H1 (cell line): ENCODE data around the gene OSBP2. TPM values are rescaled to one million over a fixed set of nuclear protein-coding genes. Genes with fewer than 3 reads are reported as not detected.
"Not testable (repeated sequence)": the region's sequence is repeated elsewhere in the genome, so short reads cannot be mapped to it uniquely, and the experiment has no call there.

Experiments used
- CTCF ChIA-PET: fragments of 300-600 bp; sonication (Branson Sonifier 250); formaldehyde crosslinking; loops from one replicate; lab custom pipeline; 2021; ENCODE audit not compliant: partially characterized antibody; lab: Charles Lee
- POLR2A ChIA-PET: fragments of 300-600 bp; sonication (Branson Sonifier 250); formaldehyde crosslinking; loops from one replicate; lab custom pipeline; 2021; ENCODE audit warnings: inconsistent platforms; ENCODE audit not compliant: partially characterized antibody; lab: Charles Lee
- DNase-seq, 2 experiments: peaks; one replicate each; pipeline versions ENCODE4 v3.0.0 to v3.0.0-alpha.2; 2010 to 2022; ENCODE audit warnings: low spot score in 2 of 2, low read depth in 1 of 2, mixed read lengths in 1 of 2
- FAIRE-seq: peaks from 2 replicates; lab custom pipeline; 2011; peaks lifted over from hg19 to GRCh38; lab: Jason Lieb, UNC
- H2AFZ ChIP-seq: 2 replicates; pipeline ENCODE4 v1.8.1; 2012; ENCODE audit warnings: low read length, inconsistent platforms
- H2AK5ac ChIP-seq: 2 replicates; pipeline ENCODE4 v1.6.1; 2013; ENCODE audit warnings: low read depth, low read length
- H2BK120ac ChIP-seq: replicated peaks from 2 replicates; pipeline ENCODE3; 2013; ENCODE audit warnings: low read depth, low read length, inconsistent platforms
- H2BK12ac ChIP-seq: 2 replicates; pipeline ENCODE4 v1.6.1; 2013; ENCODE audit warnings: low read depth, low read length
- H2BK15ac ChIP-seq: 2 replicates; pipeline ENCODE4 v1.6.1; 2013; ENCODE audit warnings: low read length
- H2BK20ac ChIP-seq: 2 replicates; pipeline ENCODE4 v1.6.1; 2013; ENCODE audit warnings: low read length
- H2BK5ac ChIP-seq: 2 replicates; pipeline ENCODE4 v1.6.1; 2013; ENCODE audit warnings: low read depth, low read length
- H3K14ac ChIP-seq: 2 replicates; pipeline ENCODE4 v1.6.1; 2013; ENCODE audit warnings: inconsistent platforms; ENCODE audit not compliant: insufficient read length
- H3K18ac ChIP-seq: 2 replicates; pipeline ENCODE4 v1.6.1; 2013; ENCODE audit warnings: low read length; ENCODE audit errors: extremely low read depth
- H3K23ac ChIP-seq: 2 replicates; pipeline ENCODE4 v1.6.1; 2013; ENCODE audit warnings: inconsistent platforms; ENCODE audit not compliant: insufficient read length
- H3K23me2 ChIP-seq: 2 replicates; pipeline ENCODE4 v1.6.1; 2013; ENCODE audit warnings: low read depth, low read length
- H3K27ac ChIP-seq: 2 replicates; pipeline ENCODE4 v1.6.1; 2011; ENCODE audit warnings: low read depth, low read length, inconsistent platforms
- H3K27me3 ChIP-seq, 4 experiments: replicated peaks in 1 of 4; 1 replicate in 1 of 4; 2 replicates in 3 of 4; pipeline versions ENCODE4 v1.6.1 to v1.8.1; 2011 to 2013; ENCODE audit warnings: low read length in 3 of 4, mild to moderate bottlenecking in 3 of 4, inconsistent platforms in 2 of 4, mixed read lengths in 2 of 4, moderate library complexity in 1 of 4; ENCODE audit not compliant: control insufficient read depth in 3 of 4, insufficient read depth in 3 of 4; ENCODE audit errors: extremely low read depth in 1 of 4
- H3K36me3 ChIP-seq, 4 experiments: 2 replicates each; pipeline versions ENCODE4 v1.6.1 to v1.8.1; 2011 to 2013; ENCODE audit warnings: mild to moderate bottlenecking in 4 of 4, low read length in 3 of 4, moderate library complexity in 2 of 4, control low read depth in 1 of 4, inconsistent platforms in 1 of 4; ENCODE audit not compliant: insufficient read depth in 4 of 4, control insufficient read depth in 2 of 4
- H3K4ac ChIP-seq: replicated peaks from 2 replicates; pipeline ENCODE3; 2013; ENCODE audit warnings: low read length, low read depth, mixed read lengths, inconsistent platforms; ENCODE audit not compliant: insufficient read length
- H3K4me1 ChIP-seq, 4 experiments: replicated peaks in 1 of 4; 1 replicate in 1 of 4; 2 replicates in 3 of 4; pipeline versions ENCODE4 v1.6.1 to v1.8.1; 2011 to 2013; ENCODE audit warnings: low read length in 3 of 4, inconsistent platforms in 2 of 4, mixed read lengths in 1 of 4; ENCODE audit not compliant: insufficient read depth in 4 of 4, control insufficient read depth in 3 of 4
- H3K4me2 ChIP-seq, 2 experiments: 2 replicates each; pipeline versions ENCODE4 v1.6.1 to v1.8.1; 2011 to 2013; ENCODE audit warnings: low read depth in 2 of 2, low read length in 2 of 2, control low read depth in 1 of 2, inconsistent platforms in 1 of 2, mild to moderate bottlenecking in 1 of 2; ENCODE audit not compliant: insufficient read depth in 1 of 2
- H3K4me3 ChIP-seq, 4 experiments: fragments of 200-600, 300-600 bp in 1 of 4; sonication (generic), shearing (Covaris generic), sonication (Bioruptor Twin) in 1 of 4; 2 replicates each; pipeline versions ENCODE4 v1.5.1 to v1.8.1; 2011 to 2016; ENCODE audit warnings: low read length in 4 of 4, low read depth in 3 of 4, control low read depth in 2 of 4, inconsistent platforms in 2 of 4, mild to moderate bottlenecking in 2 of 4, mixed read lengths in 1 of 4, moderate library complexity in 1 of 4; ENCODE audit not compliant: insufficient read depth in 2 of 4; ENCODE audit errors: extremely low read depth in 1 of 4
- H3K56ac ChIP-seq: replicated peaks from 2 replicates; pipeline ENCODE3; 2013; ENCODE audit warnings: low read depth, mild to moderate bottlenecking, mixed read lengths, low read length, inconsistent platforms; ENCODE audit not compliant: insufficient read length
- H3K79me1 ChIP-seq: 2 replicates; pipeline ENCODE4 v1.6.1; 2013; ENCODE audit warnings: low read depth, low read length, control low read depth
- H3K79me2 ChIP-seq, 2 experiments: 2 replicates each; pipeline versions ENCODE4 v1.6.1 to v1.8.1; 2012 to 2013; ENCODE audit warnings: low read length in 2 of 2, mild to moderate bottlenecking in 2 of 2, inconsistent platforms in 1 of 2; ENCODE audit not compliant: insufficient read depth in 2 of 2, control insufficient read depth in 1 of 2
- H3K9ac ChIP-seq, 4 experiments: replicated peaks in 1 of 4; 1 replicate in 1 of 4; 2 replicates in 3 of 4; pipeline versions ENCODE4 v1.6.1 to v1.8.1; 2011 to 2013; ENCODE audit warnings: low read depth in 3 of 4, low read length in 3 of 4, control low read depth in 2 of 4, mild to moderate bottlenecking in 2 of 4, moderate library complexity in 2 of 4, inconsistent platforms in 1 of 4; ENCODE audit errors: extremely low read depth in 1 of 4
- H3K9me3 ChIP-seq, 2 experiments: 2 replicates each; pipeline versions ENCODE4 v1.6.1 to v1.8.1; 2012 to 2013; ENCODE audit warnings: mild to moderate bottlenecking in 2 of 2, moderate library complexity in 2 of 2, control low read depth in 1 of 2, inconsistent platforms in 1 of 2, low read depth in 1 of 2, low read length in 1 of 2, mixed read lengths in 1 of 2; ENCODE audit not compliant: insufficient read depth in 2 of 2
- H4K20me1 ChIP-seq, 2 experiments: replicated peaks in 1 of 2; 2 replicates each; pipeline versions ENCODE3 to v1.8.1; 2011 to 2013; ENCODE audit warnings: inconsistent platforms in 2 of 2, low read length in 2 of 2, mild to moderate bottlenecking in 1 of 2; ENCODE audit not compliant: insufficient read depth in 2 of 2, control insufficient read depth in 1 of 2
- H4K5ac ChIP-seq: 2 replicates; pipeline ENCODE4 v1.6.1; 2013; ENCODE audit warnings: low read length, low read depth, mixed read lengths, inconsistent platforms; ENCODE audit not compliant: insufficient read length
- H4K8ac ChIP-seq: 2 replicates; pipeline ENCODE4 v1.8.0; 2013; ENCODE audit warnings: mild to moderate bottlenecking, moderate library complexity, low read length, inconsistent platforms; ENCODE audit not compliant: insufficient read depth; ENCODE audit errors: extremely low read depth
- H4K91ac ChIP-seq: replicated peaks from 2 replicates; pipeline ENCODE3; 2013; ENCODE audit warnings: low read length, mixed read lengths, inconsistent platforms; ENCODE audit not compliant: insufficient read length
- WGBS, 2 experiments: shearing (Covaris generic) in 1 of 2; methylation state at CpG; one replicate each; pipeline versions ENCODE4 v1.1.6 to v1.1.7; 2013 to 2015; ENCODE audit warnings: low lambda C conversion rate in 2 of 2, mixed read lengths in 2 of 2, inconsistent platforms in 1 of 2, low coverage in 1 of 2, missing lambda C conversion rate in 1 of 2; ENCODE audit not compliant: insufficient replicate concordance in 2 of 2, insufficient coverage in 1 of 2, insufficient read length in 1 of 2; ENCODE audit errors: extremely low coverage in 1 of 2, missing lambda C conversion rate in 1 of 2; 5-methylcytosine and 5-hydroxymethylcytosine counted together
- polyA plus RNA-seq, 7 experiments: library from polyadenylated mRNA; depleted of rRNA in 3 of 7; stranded (reverse) in 5 of 7; unstranded in 2 of 7; fragments of >200 nt in 5 of 7; fragments of 200-250 nt in 2 of 7; gene quantifications; 1 replicate in 5 of 7; 2 replicates in 1 of 7; 4 replicates in 1 of 7; pipeline versions ENCODE4 v1.2.1 to v1.2.3, GENCODE V29; 2011 to 2013; ENCODE audit warnings: missing spikeins in 2 of 7, mixed read lengths in 2 of 7
- total RNA-seq: library from RNA; stranded (reverse); fragmentation: NEBNext Ultra II Directional; extraction: Animal tissue kit (Norgen Biotek cat#: 25700); gene quantifications from 2 replicates; pipeline ENCODE4 v1.2.1, GENCODE V29; 2021

The OSBP2 gene
- total and polyA plus RNA-seq, 2 of the 8 experiments (the other 6 are each of a cell fraction or from before 2014, with no cell fraction given) = 3.4 to 3.7 TPM

DNA sequence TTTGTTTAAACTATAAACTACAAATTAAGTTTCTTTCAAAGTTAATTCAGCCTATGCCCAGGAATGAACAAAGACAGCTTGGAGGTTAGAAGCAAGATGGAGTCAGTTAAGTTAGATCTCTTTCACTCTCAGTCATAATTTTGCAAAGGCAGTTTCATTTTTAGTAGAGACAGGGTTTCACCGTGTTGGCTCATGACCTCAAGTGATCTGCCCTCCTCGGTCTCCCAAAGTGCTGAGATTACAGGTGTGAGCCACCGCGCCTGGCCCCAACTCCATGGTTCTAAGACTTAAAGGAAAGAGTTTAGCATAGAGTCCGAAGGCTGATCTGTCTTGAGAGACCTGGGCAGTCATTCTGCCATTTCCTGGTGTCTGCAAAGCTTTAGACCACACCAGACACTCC, 45.8 kb downstream of the OSBP2 start:
- CTCF ChIA-PET = interaction anchor here (1.0 to 4.3 kb wide), 4 partner anchors 10 to 106 kb away, joined by 3 to 21 read pairs (median 8); partner anchors contain the start of gene SLC35E4
- FAIRE-seq = not testable (repeated sequence)

More for the DNA sequence above, 45.8 kb downstream of the OSBP2 start:
- H4K8ac ChIP-seq, H3K23ac ChIP-seq, POLR2A ChIA-PET, H2AFZ ChIP-seq, H3K9me3 ChIP-seq, DNase-seq, H3K14ac ChIP-seq, H2BK120ac ChIP-seq, H3K9ac ChIP-seq, H3K4me2 ChIP-seq, H3K27ac ChIP-seq, H3K18ac ChIP-seq, H2BK5ac ChIP-seq, H4K20me1 ChIP-seq, H2BK12ac ChIP-seq, H4K91ac ChIP-seq, H3K4ac ChIP-seq, H2BK20ac ChIP-seq, H3K4me3 ChIP-seq, H2BK15ac ChIP-seq, H4K5ac ChIP-seq, H2AK5ac ChIP-seq, H3K56ac ChIP-seq, H3K36me3 ChIP-seq, H3K79me1 ChIP-seq, H3K23me2 ChIP-seq, H3K79me2 ChIP-seq, H3K27me3 ChIP-seq: not testable (repeated sequence)
- WGBS, 2 experiments = 94% methylated on average over 5 of the region's 5 CpGs; no CpG with 5 or more reads in 1 of the 2 experiments
- H3K4me1 ChIP-seq = peaks cover 0 to 12% (median 3%) of the 10 kb centered on the region in 4 experiments; a peak in 4 of 7 replicates
